Lower leg skin (tissue), 3 donors: Measurements from ENCODE around the gene MBOAT2.

Experiments used
- CTCF ChIP-seq, 3 donors: fragments of 450-650 bp; IDR thresholded peaks; one replicate each; pipeline ENCODE4 v1.5.1; 2016; ENCODE audit warnings: antibody characterized with exemption in 3 of 3, mild to moderate bottlenecking in 3 of 3, moderate library complexity in 2 of 3
- POLR2A ChIP-seq, 2 donors: fragments of 450-650 bp; IDR thresholded peaks; one replicate each; pipeline ENCODE4 v1.6.1; 2016 to 2017; ENCODE audit warnings: antibody characterized with exemption in 2 of 2, mild to moderate bottlenecking in 1 of 2, moderate library complexity in 1 of 2

- TF ChIP-seq CTCF (IDR thresholded peaks at IDR 0.05) (no peak), POLR2A (IDR thresholded peaks at IDR 0.05) (no peak)
Measured at GRCh38 chr2:8962890-8963289, 40.6 kb downstream of the MBOAT2 start.
